AG04449 (cell line): Measurements from ENCODE around the gene PDE2A.

Source experiments
- CTCF ChIA-PET: fragments of 350-600 bp; formaldehyde crosslinking; extraction: SDS; loops from one replicate; lab custom pipeline; 2021; ENCODE audit warnings: antibody characterized with exemption; lab: Yijun Ruan, JAX
- POLR2A ChIA-PET: fragments of 400-600, 350-600 bp; formaldehyde crosslinking; extraction: SDS; loops from one replicate; lab custom pipeline; 2020; ENCODE audit warnings: antibody characterized with exemption, inconsistent platforms; lab: Yijun Ruan, JAX
- DNase-seq: peaks from one replicate; pipeline ENCODE4 v3.0.0-alpha.2; 2010; ENCODE audit warnings: low read depth, low spot score
- H3K4me3 ChIP-seq: 2 replicates; pipeline ENCODE4 v1.5.1; 2011; ENCODE audit warnings: low read depth, mild to moderate bottlenecking, control low read depth, low read length
- TF ChIP-seq, protein P1 (sequence below): IDR thresholded peaks from one replicate; pipeline ENCODE4 v1.5.1; 2011; ENCODE audit warnings: mild to moderate bottlenecking, moderate library complexity, low read length, control low read depth, inconsistent platforms; ENCODE audit not compliant: insufficient read depth; ENCODE audit errors: missing control alignments

Gene PDE2A

DNA sequence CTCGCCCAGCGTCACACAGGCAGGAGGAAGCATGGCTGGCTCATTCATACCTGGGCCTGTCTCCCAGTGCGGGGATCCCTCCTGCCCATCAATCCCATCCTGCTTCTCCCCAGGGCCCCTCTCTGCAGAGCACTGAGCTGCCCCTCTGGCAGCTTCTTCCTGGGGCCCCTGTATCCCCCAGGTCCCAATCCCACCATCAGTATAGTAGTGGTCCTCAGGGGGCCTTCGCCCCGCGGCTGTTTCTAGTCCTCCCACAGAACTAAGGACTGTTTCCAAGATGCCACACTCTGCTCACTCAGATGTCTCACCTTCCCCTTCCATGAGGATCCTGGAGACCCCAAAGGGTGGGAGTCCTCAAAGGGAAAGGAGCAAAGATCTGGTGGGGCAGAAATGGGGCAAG lies 97.6 kb downstream of the PDE2A start:
- DNase-seq = no peak
- no peak overlapping the region for H3K4me3 ChIP-seq
- POLR2A ChIA-PET = no interaction called here

DNA sequence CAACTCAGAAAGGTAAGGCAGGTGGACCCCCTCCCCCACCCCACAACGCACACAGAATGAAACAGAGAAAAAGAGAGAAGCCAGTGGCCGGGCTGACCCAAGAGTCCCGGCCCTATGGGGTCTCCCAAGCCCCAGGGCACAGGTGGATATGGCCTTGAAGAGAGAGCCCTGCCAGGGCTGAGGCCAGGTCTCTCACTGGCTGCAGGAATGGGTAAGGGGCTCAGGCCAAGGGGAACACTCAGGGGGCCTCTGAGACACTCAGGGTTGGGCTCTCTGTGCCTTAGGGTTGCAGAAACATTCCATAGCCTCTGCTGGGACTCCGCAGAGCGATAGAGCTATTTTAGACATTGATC lies 98.0 kb downstream of the PDE2A start:
- no peak overlapping the region for H3K4me3 ChIP-seq
- no peak for DNase-seq
- ChIA-PET POLR2A (no interaction called here), CTCF (interaction anchor here (1.3 to 7.5 kb wide), 2 partner anchors 10 to 105 kb away, joined by 7 to 88 read pairs; no protein-coding TSS in a partner anchor)
- TF ChIP-seq, protein P1, sequence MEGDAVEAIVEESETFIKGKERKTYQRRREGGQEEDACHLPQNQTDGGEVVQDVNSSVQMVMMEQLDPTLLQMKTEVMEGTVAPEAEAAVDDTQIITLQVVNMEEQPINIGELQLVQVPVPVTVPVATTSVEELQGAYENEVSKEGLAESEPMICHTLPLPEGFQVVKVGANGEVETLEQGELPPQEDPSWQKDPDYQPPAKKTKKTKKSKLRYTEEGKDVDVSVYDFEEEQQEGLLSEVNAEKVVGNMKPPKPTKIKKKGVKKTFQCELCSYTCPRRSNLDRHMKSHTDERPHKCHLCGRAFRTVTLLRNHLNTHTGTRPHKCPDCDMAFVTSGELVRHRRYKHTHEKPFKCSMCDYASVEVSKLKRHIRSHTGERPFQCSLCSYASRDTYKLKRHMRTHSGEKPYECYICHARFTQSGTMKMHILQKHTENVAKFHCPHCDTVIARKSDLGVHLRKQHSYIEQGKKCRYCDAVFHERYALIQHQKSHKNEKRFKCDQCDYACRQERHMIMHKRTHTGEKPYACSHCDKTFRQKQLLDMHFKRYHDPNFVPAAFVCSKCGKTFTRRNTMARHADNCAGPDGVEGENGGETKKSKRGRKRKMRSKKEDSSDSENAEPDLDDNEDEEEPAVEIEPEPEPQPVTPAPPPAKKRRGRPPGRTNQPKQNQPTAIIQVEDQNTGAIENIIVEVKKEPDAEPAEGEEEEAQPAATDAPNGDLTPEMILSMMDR = no peak

More for the DNA sequence above, 97.6 kb downstream of the PDE2A start:
- TF ChIP-seq, protein P1 = no peak
- CTCF ChIA-PET = interaction anchor here (1.3 to 7.5 kb wide), 2 partner anchors 10 to 105 kb away, joined by 7 to 88 read pairs; no protein-coding TSS in a partner anchor

DNA sequence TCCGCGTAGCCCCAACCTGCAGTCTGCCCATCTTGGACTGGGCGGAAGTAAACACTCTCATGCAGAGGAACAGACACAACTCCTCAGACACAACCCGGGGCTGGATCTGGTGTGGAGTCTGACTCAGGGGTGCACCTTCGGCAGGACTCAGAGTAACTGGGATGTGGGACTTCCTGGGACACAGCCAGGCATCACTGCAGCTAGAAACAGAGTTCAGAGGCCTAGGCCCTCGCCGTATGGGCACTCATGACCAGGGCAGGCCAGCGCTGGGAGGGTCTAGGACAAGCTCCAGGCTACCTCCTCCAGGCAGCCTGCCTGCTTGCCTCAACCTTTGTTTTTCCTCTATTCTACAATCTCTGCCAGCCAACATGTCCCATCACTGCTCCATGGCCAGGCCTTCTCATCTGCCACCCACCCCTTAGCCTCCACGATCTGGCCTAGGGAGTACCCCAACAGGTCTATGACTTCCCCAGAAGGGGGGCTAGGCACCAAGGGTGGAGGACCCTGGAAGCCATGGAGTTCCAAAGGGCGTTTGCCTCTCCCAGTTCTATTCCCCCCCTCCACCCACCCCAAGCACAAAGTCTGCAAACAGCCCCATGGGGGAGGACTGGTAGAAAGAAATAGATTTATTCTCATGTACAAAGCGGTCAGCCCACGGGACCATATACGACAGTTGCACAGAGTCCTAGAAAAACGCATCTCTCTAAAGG lies 98.5 kb downstream of the PDE2A start:
- H3K4me3 ChIP-seq = no peak overlapping the region
- TF ChIP-seq, protein P1 = no peak
- ChIA-PET POLR2A (no interaction called here), CTCF (interaction anchor here (0.8 to 7.5 kb wide), 5 partner anchors 11 to 128 kb away, joined by 3 to 88 read pairs (median 6); no protein-coding TSS in a partner anchor)
- no peak for DNase-seq

DNA sequence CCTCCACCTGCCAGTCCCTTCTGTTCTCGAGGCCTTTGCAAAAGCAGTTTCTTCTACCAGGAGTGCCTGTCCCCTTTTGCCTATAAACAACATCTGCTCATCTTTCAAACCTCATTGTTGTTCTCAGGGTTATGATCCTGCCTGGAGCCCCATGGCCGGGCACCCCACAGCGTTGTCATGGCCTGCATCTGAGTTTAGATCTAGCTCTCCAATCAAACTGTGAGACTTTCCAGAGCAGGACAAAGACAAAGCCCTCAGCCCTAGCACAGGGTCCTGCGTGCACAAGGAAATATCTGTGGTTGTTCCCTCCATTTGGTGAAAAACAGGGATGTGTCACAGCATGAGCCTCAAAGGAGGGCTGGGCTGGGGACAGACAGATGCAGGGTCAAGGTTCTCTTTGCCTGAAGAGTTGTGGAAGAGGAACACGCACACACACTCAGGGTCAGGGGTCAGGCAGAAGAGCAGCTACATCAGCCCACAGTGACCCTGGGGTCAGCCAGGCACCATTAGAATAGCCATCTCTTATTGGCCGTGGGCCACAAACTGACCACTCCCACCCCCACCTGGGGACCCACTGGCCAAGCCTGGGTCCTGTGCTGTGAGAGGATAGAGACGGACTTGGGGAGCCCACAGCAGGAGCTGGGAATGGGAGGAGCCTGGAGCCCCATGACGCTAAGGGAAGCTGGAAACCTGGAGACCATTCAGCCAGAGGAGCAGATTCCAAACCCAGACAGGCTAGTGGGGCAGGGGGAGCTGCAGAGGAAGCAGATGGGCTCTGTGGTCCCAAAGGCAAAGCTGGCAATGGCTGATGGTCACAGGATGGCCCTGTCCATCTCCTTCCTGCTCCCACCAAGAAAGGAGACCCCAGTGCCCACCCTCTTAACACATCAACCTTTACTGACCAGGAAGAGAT lies 99.4 kb downstream of the PDE2A start:
- TF ChIP-seq, protein P1 = no peak
- DNase-seq = no peak
- H3K4me3 ChIP-seq = no peak overlapping the region
- ChIA-PET CTCF (interaction anchor here (0.7 to 7.5 kb wide), 13 partner anchors 12 to 127 kb away, joined by 3 to 88 read pairs (median 4); no protein-coding TSS in a partner anchor), POLR2A (no interaction called here)

DNA sequence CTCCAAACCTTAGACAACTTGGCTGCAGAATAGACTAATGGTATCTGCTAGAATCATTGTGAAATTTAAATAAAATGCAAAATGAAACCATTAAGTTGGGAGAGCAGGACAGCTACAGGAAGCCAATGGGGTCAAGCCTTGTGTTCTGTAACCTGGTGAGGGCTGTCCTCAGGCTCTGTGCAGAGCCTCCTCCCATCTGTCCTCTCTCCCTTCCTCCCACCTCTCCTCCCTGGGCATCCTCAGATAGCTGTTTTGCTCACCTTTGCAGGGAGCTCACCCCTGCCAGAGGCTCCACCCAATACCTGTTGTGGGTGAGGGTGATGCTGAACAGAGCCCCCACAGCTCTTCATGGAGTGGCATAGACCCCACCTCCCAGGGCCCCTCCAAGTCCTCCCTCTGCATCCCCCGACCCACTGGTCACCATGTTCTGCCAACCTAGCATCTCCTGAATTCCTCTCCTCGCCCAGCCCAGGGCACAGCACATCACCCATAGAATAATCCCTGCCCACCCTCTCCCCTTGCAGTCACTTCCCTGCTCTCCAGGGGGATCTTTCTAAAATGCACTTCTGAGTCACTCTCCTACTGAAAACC lies 100.3 kb downstream of the PDE2A start:
- no peak overlapping the region for H3K4me3 ChIP-seq
- ChIA-PET CTCF (interaction anchor here (0.6 to 7.5 kb wide), 23 partner anchors 12 to 128 kb away, joined by 3 to 88 read pairs (median 3); no protein-coding TSS in a partner anchor), POLR2A (no interaction called here)
- no peak for DNase-seq
- TF ChIP-seq, protein P1 = no peak
